ENCODE data around the gene SLC18B1.

The SLC18B1 gene

GRCh38 chr6:132819405-132820161 lies 21.1 kb upstream of the SLC18B1 start:
- no peak for TF ChIP-seq CTCF (IDR thresholded peaks at IDR 0.05; ENCODE audit: borderline replicate concordance, control extremely low read depth, extremely low read depth, insufficient read depth, missing control alignments)
- no peak for DNase-seq (ENCODE audit: low spot score)
- in situ Hi-C loops (cut with MboI; ENCODE audit: low sequenced_read_pairs, unreplicated experiment): loop anchor here (10.0 kb wide), 1 partner anchor 145 kb away; no protein-coding TSS in a partner anchor

GRCh38 chr6:132818404-132819359 lies 20.2 kb upstream of the SLC18B1 start:
- TF ChIP-seq CTCF (IDR thresholded peaks at IDR 0.05; ENCODE audit: borderline replicate concordance, control extremely low read depth, extremely low read depth, insufficient read depth, missing control alignments): no peak
- no peak for DNase-seq (ENCODE audit: low spot score)
- in situ Hi-C loops (cut with MboI; ENCODE audit: low sequenced_read_pairs, unreplicated experiment): no loop called here

- in situ Hi-C loops (cut with MboI; ENCODE audit: low sequenced_read_pairs, unreplicated experiment): no loop called here
- no peak for DNase-seq (ENCODE audit: low spot score)
- no peak for TF ChIP-seq CTCF (IDR thresholded peaks at IDR 0.05; ENCODE audit: borderline replicate concordance, control extremely low read depth, extremely low read depth, insufficient read depth, missing control alignments)
Observed at GRCh38 chr6:132817554-132818403, 19.3 kb upstream of the SLC18B1 start.

GRCh38 chr6:132816660-132817059 lies 18.2 kb upstream of the SLC18B1 start:
- in situ Hi-C loops (cut with MboI; ENCODE audit: low sequenced_read_pairs, unreplicated experiment): no loop called here
- TF ChIP-seq CTCF (IDR thresholded peaks at IDR 0.05; ENCODE audit: borderline replicate concordance, control extremely low read depth, extremely low read depth, insufficient read depth, missing control alignments): no peak
- no peak for DNase-seq (ENCODE audit: low spot score)

GRCh38 chr6:132814716-132815570 lies 16.5 kb upstream of the SLC18B1 start:
- TF ChIP-seq CTCF (IDR thresholded peaks at IDR 0.05; ENCODE audit: borderline replicate concordance, control extremely low read depth, extremely low read depth, insufficient read depth, missing control alignments): no peak
- in situ Hi-C loops (cut with MboI; ENCODE audit: low sequenced_read_pairs, unreplicated experiment): no loop called here
- no peak for DNase-seq (ENCODE audit: low spot score)

Data from GM13976 (cell line).